PC-3 (cell line): ENCODE measurements around the gene SEPTIN8. TPM values are rescaled to one million over a fixed set of nuclear protein-coding genes. Genes with fewer than 3 reads are reported as not detected.

Experiments used
- ATAC-seq: fragments of 200-7000 bp; cut with Tn5 transposase; 2 replicates; pipeline ENCODE4 v1.9.1; 2020; ENCODE audit warnings: mild to moderate bottlenecking, moderate library complexity
- BruUV-seq: library from RNA; stranded (reverse); fragments of 400-500 nt; replicated peaks from 2 replicates; lab custom pipeline; 2021; lab: Mats Ljungman, UMichigan
- CTCF ChIA-PET: fragments of 300-600 bp; sonication (Branson Sonifier 250); formaldehyde crosslinking; loops from one replicate; lab custom pipeline; 2022; ENCODE audit warnings: antibody characterized with exemption; lab: Charles Lee
- POLR2A ChIA-PET: fragments of 300-600 bp; sonication (Branson Sonifier 250); formaldehyde crosslinking; loops from one replicate; lab custom pipeline; 2022; ENCODE audit warnings: antibody characterized with exemption; ENCODE audit not compliant: unreplicated experiment; lab: Charles Lee
- DNase-seq: peaks from one replicate; pipeline ENCODE4 v3.0.0-alpha.2; 2015
- H2AFZ ChIP-seq: fragments of 300-600 bp; sonication (generic); 2 replicates; pipeline ENCODE4 v1.6.0; 2016; ENCODE audit warnings: antibody characterized with exemption, low read length
- H3F3A ChIP-seq: fragments of 300-600 bp; sonication (generic); one replicate; pipeline ENCODE4 v1.6.0; 2017; ENCODE audit warnings: antibody characterized with exemption, low read length, control low read depth, mild to moderate bottlenecking; ENCODE audit not compliant: unreplicated experiment
- H3K27ac ChIP-seq: fragments of 300-600 bp; sonication (generic); 2 replicates; pipeline ENCODE4 v1.5.1; 2016; ENCODE audit warnings: mild to moderate bottlenecking, low read length
- H3K27me3 ChIP-seq: fragments of 300-600 bp; sonication (generic); 2 replicates; pipeline ENCODE4 v1.6.1; 2016; ENCODE audit warnings: low read length, mixed read lengths
- H3K36me3 ChIP-seq: fragments of 300-600 bp; sonication (generic); 2 replicates; pipeline ENCODE4 v1.6.1; 2016; ENCODE audit warnings: low read depth, mixed run types, low read length, mixed read lengths
- H3K4me1 ChIP-seq: fragments of 300-600 bp; sonication (generic); 2 replicates; pipeline ENCODE4 v1.5.1; 2016; ENCODE audit warnings: low read length; ENCODE audit not compliant: insufficient read depth
- H3K4me2 ChIP-seq: fragments of 300-600 bp; sonication (generic); 2 replicates; pipeline ENCODE4 v1.6.0; 2016; ENCODE audit warnings: low read length
- H3K4me3 ChIP-seq: fragments of 300-600 bp; sonication (generic); 2 replicates; pipeline ENCODE4 v1.5.1; 2016; ENCODE audit warnings: mild to moderate bottlenecking, low read length, mixed read lengths
- H3K79me2 ChIP-seq: fragments of 300-600 bp; sonication (generic); 2 replicates; pipeline ENCODE4 v1.6.1; 2017; ENCODE audit warnings: low read length, mixed read lengths
- H3K9ac ChIP-seq: fragments of 300-600 bp; sonication (generic); 2 replicates; pipeline ENCODE4 v1.6.0; 2016; ENCODE audit warnings: mild to moderate bottlenecking, low read length
- H3K9me2 ChIP-seq: fragments of 300-600 bp; sonication (generic); replicated peaks from 2 replicates; pipeline ENCODE4 v1.6.1; 2016; ENCODE audit warnings: mixed run types, low read length, mixed read lengths
- H3K9me3 ChIP-seq: fragments of 300-600 bp; sonication (generic); 2 replicates; pipeline ENCODE4 v1.6.1; 2016; ENCODE audit warnings: low read length, mixed read lengths
- H4K20me1 ChIP-seq: fragments of 300-600 bp; sonication (generic); 2 replicates; pipeline ENCODE4 v1.6.1; 2016; ENCODE audit warnings: low read length, mixed read lengths
- EZH2 ChIP-seq: fragments of 300-600 bp; sonication (generic); IDR thresholded peaks from one replicate; pipeline ENCODE4 v1.6.1; 2017; ENCODE audit warnings: antibody characterized with exemption, mild to moderate bottlenecking, low read length; ENCODE audit not compliant: unreplicated experiment
- EZH2phosphoT487 ChIP-seq: fragments of 300-600 bp; sonication (generic); IDR thresholded peaks from 2 replicates; pipeline ENCODE4 v1.6.1; 2018; ENCODE audit warnings: mild to moderate bottlenecking, antibody characterized with exemption, low read length, borderline replicate concordance
- intact Hi-C: fragments of 100-400 bp; cut with micrococcal nuclease; formaldehyde crosslinking; loops from 2 replicates; pipeline ENCODE4 v1.9.0; 2023
- total RNA-seq: library from RNA; depleted of rRNA; stranded (reverse); fragments of >200 nt; gene quantifications from 2 replicates; pipeline ENCODE4 v1.2.3, GENCODE V29; 2014
- TF ChIP-seq, protein P1 (sequence below): fragments of 300-600 bp; sonication (generic); conservative IDR thresholded peaks from 2 replicates; pipeline ENCODE4 v1.5.1; 2017; ENCODE audit warnings: antibody characterized with exemption, low read depth, mild to moderate bottlenecking, low read length

Gene SEPTIN8
- total RNA-seq, 1 experiment from 2014 or later, result 21.9 TPM

DNA sequence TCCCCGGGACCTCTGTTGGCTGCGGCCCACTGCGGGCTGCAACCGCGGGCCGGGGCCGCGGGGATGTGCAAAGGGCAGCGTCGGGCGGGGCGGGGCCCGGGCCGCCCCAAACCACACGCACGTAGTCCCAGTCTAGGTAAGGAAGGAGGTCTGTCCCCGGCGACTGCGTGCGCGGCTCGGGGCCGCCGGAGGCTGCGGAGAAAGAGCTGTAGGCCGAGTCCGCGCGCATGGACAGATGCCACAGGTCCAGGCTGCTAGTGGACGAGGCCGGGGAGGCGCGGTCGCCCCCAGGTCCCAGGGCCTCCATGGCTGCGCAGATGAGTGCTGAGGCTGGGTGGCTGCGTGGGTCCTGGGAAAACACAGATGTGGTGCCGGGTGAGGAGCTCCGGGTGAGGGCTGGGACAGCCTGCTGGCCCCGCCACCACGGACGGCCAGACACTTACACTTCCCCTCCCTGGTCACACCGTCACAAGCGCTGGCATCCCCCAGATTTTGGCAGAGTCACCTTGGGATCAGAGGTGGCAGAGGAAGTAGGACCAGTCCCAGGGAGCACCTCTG is 48.9 kb upstream of the SEPTIN8 start:
- no peaks in the 10 kb centered on the region for H3K27me3 ChIP-seq
- no peak overlapping the region for H3K4me3 ChIP-seq
- ChIA-PET CTCF (interaction anchor here (0.6 kb wide), 1 partner anchor 37 kb away, joined by 3 read pairs; no protein-coding TSS in a partner anchor), POLR2A (no interaction called here)
- H2AFZ ChIP-seq, result no peak overlapping the region
- H3K27ac ChIP-seq, result no peak overlapping the region
- H3K79me2 ChIP-seq, result peaks cover 17% of the 10 kb centered on the region; the same call in 1 of the 2 replicates
- intact Hi-C loops, result no loop called here
- no peak overlapping the region for H3K9ac ChIP-seq
- no peak overlapping the region for H3K4me2 ChIP-seq
- no peak for DNase-seq
- peaks cover 5% of the 10 kb centered on the region for H3K4me1 ChIP-seq
- ATAC-seq, result no peak
- no peaks in the 10 kb centered on the region for H3K9me2 ChIP-seq
- no peaks in the 10 kb centered on the region for H3K36me3 ChIP-seq
- H3F3A ChIP-seq, result no peaks in the 10 kb centered on the region
- H3K9me3 ChIP-seq, result no peaks in the 10 kb centered on the region
- TF ChIP-seq EZH2 (no peak), EZH2phosphoT487 (no peak)
- TF ChIP-seq, protein P1, sequence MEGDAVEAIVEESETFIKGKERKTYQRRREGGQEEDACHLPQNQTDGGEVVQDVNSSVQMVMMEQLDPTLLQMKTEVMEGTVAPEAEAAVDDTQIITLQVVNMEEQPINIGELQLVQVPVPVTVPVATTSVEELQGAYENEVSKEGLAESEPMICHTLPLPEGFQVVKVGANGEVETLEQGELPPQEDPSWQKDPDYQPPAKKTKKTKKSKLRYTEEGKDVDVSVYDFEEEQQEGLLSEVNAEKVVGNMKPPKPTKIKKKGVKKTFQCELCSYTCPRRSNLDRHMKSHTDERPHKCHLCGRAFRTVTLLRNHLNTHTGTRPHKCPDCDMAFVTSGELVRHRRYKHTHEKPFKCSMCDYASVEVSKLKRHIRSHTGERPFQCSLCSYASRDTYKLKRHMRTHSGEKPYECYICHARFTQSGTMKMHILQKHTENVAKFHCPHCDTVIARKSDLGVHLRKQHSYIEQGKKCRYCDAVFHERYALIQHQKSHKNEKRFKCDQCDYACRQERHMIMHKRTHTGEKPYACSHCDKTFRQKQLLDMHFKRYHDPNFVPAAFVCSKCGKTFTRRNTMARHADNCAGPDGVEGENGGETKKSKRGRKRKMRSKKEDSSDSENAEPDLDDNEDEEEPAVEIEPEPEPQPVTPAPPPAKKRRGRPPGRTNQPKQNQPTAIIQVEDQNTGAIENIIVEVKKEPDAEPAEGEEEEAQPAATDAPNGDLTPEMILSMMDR, result no peak
- BruUV-seq, result no TSS peak
- H4K20me1 ChIP-seq, result no peaks in the 10 kb centered on the region

DNA sequence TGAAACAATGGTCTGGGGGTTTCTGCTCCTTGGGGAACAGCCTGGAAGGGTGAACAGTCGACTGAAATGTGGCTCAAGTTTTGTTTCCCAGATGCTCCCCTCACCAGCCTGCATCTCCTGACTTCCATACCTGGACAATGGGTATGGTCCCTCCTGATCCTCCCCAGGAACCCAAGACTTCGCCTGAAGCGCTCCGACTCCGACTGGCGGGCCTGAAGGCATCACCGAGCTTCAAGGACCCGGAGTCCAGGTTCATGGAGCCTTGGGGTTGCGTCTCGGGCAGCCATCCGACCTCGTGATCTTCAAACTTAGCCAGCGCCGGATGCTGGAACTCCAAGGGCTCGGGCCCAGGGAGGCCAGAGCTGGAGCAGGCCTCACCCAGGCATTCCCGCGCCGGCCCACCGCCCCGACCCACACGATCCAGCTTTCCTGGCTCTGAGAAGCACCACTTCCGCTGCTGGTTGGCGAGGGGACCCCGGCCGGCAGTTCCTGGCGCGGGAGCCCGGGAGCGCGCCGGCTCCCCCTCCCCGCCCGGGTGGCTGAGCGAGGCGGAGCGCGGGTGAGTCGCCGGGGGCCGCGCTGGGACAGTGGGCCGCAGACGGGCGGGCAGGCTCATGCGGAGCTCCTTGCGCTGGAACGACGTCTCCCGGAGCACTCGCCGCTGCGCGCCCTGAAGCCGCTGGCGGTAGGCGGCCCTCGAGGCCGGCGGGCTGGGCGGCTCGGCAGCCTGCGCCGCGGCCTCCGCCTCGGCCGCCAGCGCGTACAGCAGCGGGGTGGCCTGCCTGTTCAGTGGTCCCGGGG is 48.2 kb upstream of the SEPTIN8 start:
- no peaks in the 10 kb centered on the region for H4K20me1 ChIP-seq
- H3K4me3 ChIP-seq, result no peak overlapping the region
- ChIA-PET CTCF (interaction anchor here (0.6 kb wide), 1 partner anchor 38 kb away, joined by 3 read pairs; no protein-coding TSS in a partner anchor), POLR2A (no interaction called here)
- no peak overlapping the region for H3K4me2 ChIP-seq
- H3K9ac ChIP-seq, result no peak overlapping the region
- intact Hi-C loops, result no loop called here
- no peaks in the 10 kb centered on the region for H3K9me3 ChIP-seq
- no peaks in the 10 kb centered on the region for H3F3A ChIP-seq
- no peak overlapping the region for H2AFZ ChIP-seq
- no TSS peak for BruUV-seq
- H3K27ac ChIP-seq, result no peak overlapping the region
- no peak for ATAC-seq
- no peaks in the 10 kb centered on the region for H3K36me3 ChIP-seq
- H3K9me2 ChIP-seq, result no peaks in the 10 kb centered on the region
- peaks cover 5% of the 10 kb centered on the region for H3K4me1 ChIP-seq
- TF ChIP-seq EZH2phosphoT487, result no peak
- TF ChIP-seq, protein P1, result no peak
- TF ChIP-seq EZH2, result no peak
- DNase-seq, result no peak
- H3K27me3 ChIP-seq, result no peaks in the 10 kb centered on the region
- peaks cover 17% of the 10 kb centered on the region; the same call in 1 of the 2 replicates for H3K79me2 ChIP-seq

DNA sequence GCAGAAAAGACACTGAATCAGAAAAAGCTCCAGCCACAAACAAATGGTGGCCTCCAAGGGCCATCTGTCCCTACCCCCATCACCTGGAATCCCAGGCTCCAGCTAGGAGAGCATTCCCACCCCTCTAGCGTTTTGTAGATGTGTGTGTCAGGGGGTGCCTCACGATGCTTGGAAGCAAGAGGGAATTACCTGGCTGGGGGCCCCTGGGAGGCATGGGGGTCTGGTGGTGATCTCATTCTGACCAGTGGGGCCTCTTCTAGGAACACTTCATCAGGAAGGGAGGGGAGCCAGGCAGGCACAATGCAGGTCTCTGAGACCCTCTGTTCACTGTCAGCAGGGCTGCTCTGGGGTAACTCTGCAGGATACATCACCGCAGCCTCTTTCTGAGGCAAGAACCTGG is 47.4 kb upstream of the SEPTIN8 start:
- TF ChIP-seq, protein P1, result no peak
- TF ChIP-seq EZH2, result no peak
- H3K79me2 ChIP-seq, result peaks cover 12% of the 10 kb centered on the region; the same call in 1 of the 2 replicates
- no peak overlapping the region for H3K9ac ChIP-seq
- no peak for ATAC-seq
- CTCF ChIA-PET, result no interaction called here
- peaks cover 5% of the 10 kb centered on the region for H3K4me1 ChIP-seq
- no peak overlapping the region for H2AFZ ChIP-seq
- no peak overlapping the region for H3K4me2 ChIP-seq
- DNase-seq, result no peak
- no peaks in the 10 kb centered on the region for H3K27me3 ChIP-seq
- no peaks in the 10 kb centered on the region for H3K9me2 ChIP-seq
- intact Hi-C loops, result loop anchor here (5.0 kb wide), 4 partner anchors 47 to 437 kb away; partner anchors contain the start of gene SEPTIN8
- H3K27ac ChIP-seq, result no peak overlapping the region
- no peaks in the 10 kb centered on the region for H3K36me3 ChIP-seq
- no peak overlapping the region for H3K4me3 ChIP-seq
- H3F3A ChIP-seq, result no peaks in the 10 kb centered on the region
- BruUV-seq, result no TSS peak
- H4K20me1 ChIP-seq, result no peaks in the 10 kb centered on the region
- POLR2A ChIA-PET, result no interaction called here
- H3K9me3 ChIP-seq, result no peaks in the 10 kb centered on the region
